ENCODE measurements around the gene PSMA4. TPM values are rescaled to one million over a fixed set of nuclear protein-coding genes. Genes with fewer than 3 reads are reported as not detected.

PSMA4 gene
- total RNA-seq, 1 experiment from 2014 or later = 294 TPM

DNA sequence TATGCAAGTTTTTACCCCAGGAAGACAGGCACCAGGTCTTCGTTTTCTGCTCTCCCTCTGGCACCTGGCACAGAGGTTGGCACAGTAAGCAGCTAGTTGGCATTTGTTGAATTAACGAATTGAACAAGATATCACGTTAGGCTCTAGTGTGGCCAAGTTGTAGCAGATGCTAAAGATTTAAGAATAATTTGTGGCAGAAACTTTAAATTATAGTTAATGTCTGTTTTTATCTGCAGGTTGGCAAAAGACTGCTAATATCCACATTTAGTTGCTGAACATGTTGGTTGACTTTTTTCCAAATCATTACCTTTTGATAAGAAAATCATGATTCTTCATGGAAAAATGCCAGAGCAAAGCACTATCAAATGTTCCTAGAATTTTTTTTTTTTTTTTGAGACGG is 33.2 kb downstream of the PSMA4 start:
- Histone ChIP-seq H3K27ac (ENCODE audit: low read depth, low read length) (no peak overlapping the region), H3K36me3 (ENCODE audit: control insufficient read depth in 1 of 2, insufficient read depth in 2 of 2, low read length in 2 of 2) (no peaks in the 10 kb centered on the region), H3K9me2 (ENCODE audit: insufficient read depth) (no peaks in the 10 kb centered on the region), H3K9ac (ENCODE audit: low read length) (no peak overlapping the region), H3K27me3 (ENCODE audit: insufficient read depth, low read length) (no peaks in the 10 kb centered on the region), H3K4me1 (ENCODE audit: control insufficient read depth in 1 of 2, insufficient read depth in 2 of 2, low read length in 2 of 2) (no peaks in the 10 kb centered on the region), H2AFZ (ENCODE audit: low read depth, low read length, poor library complexity, severe bottlenecking) (no peak overlapping the region), H3K4me2 (ENCODE audit: low read length) (no peak overlapping the region), H3K9me3 (ENCODE audit: control insufficient read depth in 1 of 2, insufficient read depth in 1 of 2, low read depth in 1 of 2, low read length in 2 of 2) (no peaks in the 10 kb centered on the region), H4K20me1 (ENCODE audit: insufficient read depth) (no peaks in the 10 kb centered on the region; the same call in 1 of the 2 replicates), H3K4me3 (replicated peaks in 1 of 2; ENCODE audit: low read depth in 1 of 2, low read length in 2 of 2) (no peak overlapping the region), H3K79me2 (ENCODE audit: insufficient read depth, low read length) (peaks cover 62% of the 10 kb centered on the region)
- CTCF ChIA-PET = no interaction called here
- TF ChIP-seq YY1 (IDR thresholded peaks at IDR 0.05; ENCODE audit: extremely low read depth, insufficient replicate concordance, low read depth, low read length) = no peak
- TF ChIP-seq, protein P1, sequence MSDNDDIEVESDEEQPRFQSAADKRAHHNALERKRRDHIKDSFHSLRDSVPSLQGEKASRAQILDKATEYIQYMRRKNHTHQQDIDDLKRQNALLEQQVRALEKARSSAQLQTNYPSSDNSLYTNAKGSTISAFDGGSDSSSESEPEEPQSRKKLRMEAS (IDR thresholded peaks at IDR 0.05) = no peak
- TF ChIP-seq JUND (IDR thresholded peaks at IDR 0.05) = no peak
- TF ChIP-seq, protein P2, sequence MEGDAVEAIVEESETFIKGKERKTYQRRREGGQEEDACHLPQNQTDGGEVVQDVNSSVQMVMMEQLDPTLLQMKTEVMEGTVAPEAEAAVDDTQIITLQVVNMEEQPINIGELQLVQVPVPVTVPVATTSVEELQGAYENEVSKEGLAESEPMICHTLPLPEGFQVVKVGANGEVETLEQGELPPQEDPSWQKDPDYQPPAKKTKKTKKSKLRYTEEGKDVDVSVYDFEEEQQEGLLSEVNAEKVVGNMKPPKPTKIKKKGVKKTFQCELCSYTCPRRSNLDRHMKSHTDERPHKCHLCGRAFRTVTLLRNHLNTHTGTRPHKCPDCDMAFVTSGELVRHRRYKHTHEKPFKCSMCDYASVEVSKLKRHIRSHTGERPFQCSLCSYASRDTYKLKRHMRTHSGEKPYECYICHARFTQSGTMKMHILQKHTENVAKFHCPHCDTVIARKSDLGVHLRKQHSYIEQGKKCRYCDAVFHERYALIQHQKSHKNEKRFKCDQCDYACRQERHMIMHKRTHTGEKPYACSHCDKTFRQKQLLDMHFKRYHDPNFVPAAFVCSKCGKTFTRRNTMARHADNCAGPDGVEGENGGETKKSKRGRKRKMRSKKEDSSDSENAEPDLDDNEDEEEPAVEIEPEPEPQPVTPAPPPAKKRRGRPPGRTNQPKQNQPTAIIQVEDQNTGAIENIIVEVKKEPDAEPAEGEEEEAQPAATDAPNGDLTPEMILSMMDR (IDR thresholded peaks at IDR 0.05 in 2 of 3, conservative IDR thresholded peaks at IDR 0.05 in 1 of 3; ENCODE audit: borderline replicate concordance in 1 of 3, insufficient read depth in 1 of 3, low read depth in 2 of 3, low read length in 2 of 3) = no peak
- TF ChIP-seq SIN3A (IDR thresholded peaks at IDR 0.05; ENCODE audit: low read depth) = no peak
- TF ChIP-seq ZNF274 (IDR thresholded peaks at IDR 0.05; ENCODE audit: low read depth, low read length) = no peak
- no peak for TF ChIP-seq SRF (IDR thresholded peaks at IDR 0.05; ENCODE audit: low read depth)
- no peak for TF ChIP-seq SP1 (IDR thresholded peaks at IDR 0.05; ENCODE audit: low read depth)
- POLR2A ChIA-PET = no interaction called here
- RAD21 ChIA-PET (ENCODE audit: low non-redundant PET in 1 of 2, low total read pairs in 2 of 2, uncharacterized antibody in 2 of 2, unreplicated experiment in 2 of 2) = no interaction called here
- no peak for ATAC-seq
- intact Hi-C loops (cut with micrococcal nuclease) = no loop called here
- no TSS peak for BruUV-seq (replicated peaks)
- no peak for DNase-seq (ENCODE audit: low read depth, low spot score)

DNA sequence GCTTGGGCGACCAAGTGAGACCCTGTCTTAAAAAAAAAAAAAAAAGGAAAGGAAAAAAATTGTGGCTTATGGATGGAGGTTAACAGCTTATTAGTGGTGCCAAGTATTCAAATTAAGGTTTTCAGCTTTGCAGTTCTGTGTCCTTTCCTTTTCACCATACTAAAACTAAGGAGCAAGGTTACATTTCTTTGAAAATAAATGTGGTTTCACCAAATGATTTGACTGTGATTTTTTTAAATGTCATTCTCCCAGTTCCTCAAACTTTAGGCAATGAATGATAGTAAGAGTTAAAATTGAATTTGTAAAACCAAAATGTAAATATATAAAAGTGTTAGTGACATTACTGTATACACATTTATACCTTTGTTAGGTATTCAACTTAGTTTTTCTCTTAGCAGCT is 34.7 kb downstream of the PSMA4 start:
- RAD21 ChIA-PET (ENCODE audit: low non-redundant PET in 1 of 2, low total read pairs in 2 of 2, uncharacterized antibody in 2 of 2, unreplicated experiment in 2 of 2) = no interaction called here
- H3K27me3 ChIP-seq (ENCODE audit: insufficient read depth, low read length) = no peaks in the 10 kb centered on the region
- no peaks in the 10 kb centered on the region for H3K9me3 ChIP-seq (ENCODE audit: control insufficient read depth in 1 of 2, insufficient read depth in 1 of 2, low read depth in 1 of 2, low read length in 2 of 2)
- no TSS peak for BruUV-seq (replicated peaks)
- no peak overlapping the region for H3K27ac ChIP-seq (ENCODE audit: low read depth, low read length)
- intact Hi-C loops (cut with micrococcal nuclease) = no loop called here
- H3K79me2 ChIP-seq (ENCODE audit: insufficient read depth, low read length) = peaks cover 57% of the 10 kb centered on the region
- CTCF ChIA-PET = interaction anchor here (1.6 kb wide), 1 partner anchor 10 kb away, joined by 6 read pairs; the partner anchor contains the start of gene CHRNA5
- no peaks in the 10 kb centered on the region for H3K4me1 ChIP-seq (ENCODE audit: control insufficient read depth in 1 of 2, insufficient read depth in 2 of 2, low read length in 2 of 2)
- no peaks in the 10 kb centered on the region; the same call in 1 of the 2 replicates for H4K20me1 ChIP-seq (ENCODE audit: insufficient read depth)
- DNase-seq (ENCODE audit: low read depth, low spot score) (no peak), ATAC-seq (no peak)
- no peak overlapping the region for H3K9ac ChIP-seq (ENCODE audit: low read length)
- POLR2A ChIA-PET = interaction anchor here (0.8 to 1.0 kb wide), 2 partner anchors 9 to 10 kb away, joined by 4 read pairs; partner anchors contain the start of gene CHRNA5
- H3K4me2 ChIP-seq (ENCODE audit: low read length) = no peak overlapping the region
- H3K9me2 ChIP-seq (ENCODE audit: insufficient read depth) = no peaks in the 10 kb centered on the region
- H3K4me3 ChIP-seq (replicated peaks in 1 of 2; ENCODE audit: low read depth in 1 of 2, low read length in 2 of 2) = no peak overlapping the region
- no peaks in the 10 kb centered on the region for H3K36me3 ChIP-seq (ENCODE audit: control insufficient read depth in 1 of 2, insufficient read depth in 2 of 2, low read length in 2 of 2)
- H2AFZ ChIP-seq (ENCODE audit: low read depth, low read length, poor library complexity, severe bottlenecking) = no peak overlapping the region
- TF ChIP-seq, protein P3, sequence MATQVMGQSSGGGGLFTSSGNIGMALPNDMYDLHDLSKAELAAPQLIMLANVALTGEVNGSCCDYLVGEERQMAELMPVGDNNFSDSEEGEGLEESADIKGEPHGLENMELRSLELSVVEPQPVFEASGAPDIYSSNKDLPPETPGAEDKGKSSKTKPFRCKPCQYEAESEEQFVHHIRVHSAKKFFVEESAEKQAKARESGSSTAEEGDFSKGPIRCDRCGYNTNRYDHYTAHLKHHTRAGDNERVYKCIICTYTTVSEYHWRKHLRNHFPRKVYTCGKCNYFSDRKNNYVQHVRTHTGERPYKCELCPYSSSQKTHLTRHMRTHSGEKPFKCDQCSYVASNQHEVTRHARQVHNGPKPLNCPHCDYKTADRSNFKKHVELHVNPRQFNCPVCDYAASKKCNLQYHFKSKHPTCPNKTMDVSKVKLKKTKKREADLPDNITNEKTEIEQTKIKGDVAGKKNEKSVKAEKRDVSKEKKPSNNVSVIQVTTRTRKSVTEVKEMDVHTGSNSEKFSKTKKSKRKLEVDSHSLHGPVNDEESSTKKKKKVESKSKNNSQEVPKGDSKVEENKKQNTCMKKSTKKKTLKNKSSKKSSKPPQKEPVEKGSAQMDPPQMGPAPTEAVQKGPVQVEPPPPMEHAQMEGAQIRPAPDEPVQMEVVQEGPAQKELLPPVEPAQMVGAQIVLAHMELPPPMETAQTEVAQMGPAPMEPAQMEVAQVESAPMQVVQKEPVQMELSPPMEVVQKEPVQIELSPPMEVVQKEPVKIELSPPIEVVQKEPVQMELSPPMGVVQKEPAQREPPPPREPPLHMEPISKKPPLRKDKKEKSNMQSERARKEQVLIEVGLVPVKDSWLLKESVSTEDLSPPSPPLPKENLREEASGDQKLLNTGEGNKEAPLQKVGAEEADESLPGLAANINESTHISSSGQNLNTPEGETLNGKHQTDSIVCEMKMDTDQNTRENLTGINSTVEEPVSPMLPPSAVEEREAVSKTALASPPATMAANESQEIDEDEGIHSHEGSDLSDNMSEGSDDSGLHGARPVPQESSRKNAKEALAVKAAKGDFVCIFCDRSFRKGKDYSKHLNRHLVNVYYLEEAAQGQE (IDR thresholded peaks at IDR 0.05; ENCODE audit: low read depth) = no peak
- no peak for TF ChIP-seq YY1 (IDR thresholded peaks at IDR 0.05; ENCODE audit: extremely low read depth, insufficient replicate concordance, low read depth, low read length)
- TF ChIP-seq POLR2AphosphoS5 (IDR thresholded peaks at IDR 0.05; ENCODE audit: low read depth, low read length) = no peak
- TF ChIP-seq, protein P4, sequence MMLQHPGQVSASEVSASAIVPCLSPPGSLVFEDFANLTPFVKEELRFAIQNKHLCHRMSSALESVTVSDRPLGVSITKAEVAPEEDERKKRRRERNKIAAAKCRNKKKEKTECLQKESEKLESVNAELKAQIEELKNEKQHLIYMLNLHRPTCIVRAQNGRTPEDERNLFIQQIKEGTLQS (IDR thresholded peaks at IDR 0.05) = no peak
- TF ChIP-seq RAD21 (IDR thresholded peaks at IDR 0.05; ENCODE audit: low read depth) = no peak
- TF ChIP-seq TCF7L2 (IDR thresholded peaks at IDR 0.05; ENCODE audit: borderline replicate concordance, extremely low read depth, insufficient read depth, insufficient read length) = no peak
- no peak for TF ChIP-seq SRF (IDR thresholded peaks at IDR 0.05; ENCODE audit: low read depth)
- TF ChIP-seq POLR2A (IDR thresholded peaks at IDR 0.05; ENCODE audit: borderline replicate concordance, extremely low read depth, insufficient read depth, insufficient read length) = no peak
- no peak for TF ChIP-seq JUND (IDR thresholded peaks at IDR 0.05)
